Measurements from ENCODE around the gene PTPRU. TPM values are rescaled to one million over a fixed set of nuclear protein-coding genes. Genes with fewer than 3 reads are reported as not detected.
"Not testable (repeated sequence)": the region's sequence is repeated elsewhere in the genome, so short reads cannot be mapped to it uniquely, and the experiment has no call there.

The PTPRU gene
- polyA plus RNA-seq, 1 of the 3 experiments (the other 2 are of a cell fraction) = 3.5 TPM

DNA sequence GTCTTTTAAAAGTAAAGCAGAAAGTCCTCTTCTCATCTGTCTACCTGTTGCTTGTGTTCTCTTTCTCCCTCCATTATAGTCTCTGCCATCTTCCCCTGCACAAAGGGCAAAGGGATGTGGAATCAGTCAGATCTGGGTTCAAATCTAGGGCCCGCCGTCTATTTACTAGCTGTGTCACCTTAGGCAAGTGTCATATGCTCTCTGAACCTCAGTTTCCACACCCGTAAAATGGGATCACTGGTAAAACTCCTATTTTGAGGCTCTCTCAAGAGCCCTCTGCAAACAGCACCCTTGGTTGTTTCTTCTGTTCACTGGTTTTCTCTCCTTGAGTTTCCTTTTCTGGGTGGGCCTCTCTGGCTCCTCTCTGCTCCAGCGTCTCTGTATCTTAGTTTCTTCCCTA is 2.6 kb upstream of the PTPRU start (continued):
- TF ChIP-seq FOSL2 (IDR thresholded peaks at IDR 0.05; ENCODE audit: borderline replicate concordance, low read depth) = no peak

DNA sequence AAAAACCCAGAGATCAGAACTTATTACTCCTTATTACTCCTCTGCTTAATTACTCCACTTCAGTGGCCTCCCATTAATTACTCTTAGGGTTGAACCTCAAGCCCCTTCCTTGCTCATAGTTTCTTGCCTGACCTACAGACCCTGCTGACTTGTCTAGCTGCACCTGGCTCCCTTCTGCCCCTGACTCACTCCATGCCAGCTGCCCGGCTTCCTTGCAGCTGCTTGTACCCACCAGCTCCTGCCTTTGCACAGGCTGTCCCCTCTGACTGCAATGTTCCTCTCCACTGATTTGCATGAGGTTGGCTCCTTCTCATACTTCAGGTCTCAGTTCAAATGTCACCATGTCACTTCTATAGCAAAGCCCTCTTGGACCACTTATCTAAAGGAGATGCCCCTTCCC is 1.9 kb upstream of the PTPRU start:
- H3K27me3 ChIP-seq (ENCODE audit: insufficient read depth) = peaks cover 6% of the 10 kb centered on the region
- H3F3A ChIP-seq (replicated peaks; ENCODE audit: insufficient read depth) = no peaks in the 10 kb centered on the region
- H3K4me3 ChIP-seq (ENCODE audit: low read depth in 2 of 2, low read length in 1 of 2) = no peak overlapping the region
- no peaks in the 10 kb centered on the region for H3K36me3 ChIP-seq (replicated peaks in 1 of 2; ENCODE audit: control insufficient read depth in 1 of 2, insufficient read depth in 2 of 2, low read length in 1 of 2)
- no peak overlapping the region for H2AFZ ChIP-seq (ENCODE audit: low read depth)
- CTCF ChIA-PET = interaction anchor here (0.8 to 3.5 kb wide), 8 partner anchors 32 to 1473 kb away, joined by 3 to 20 read pairs (median 3); no protein-coding TSS in a partner anchor
- POLR2A ChIA-PET = no interaction called here
- H3K4me2 ChIP-seq = no peak overlapping the region
- 60% methylated on average over 1 of the region's 1 CpG for WGBS (ENCODE audit: low lambda C conversion rate)
- no peaks in the 10 kb centered on the region for H4K20me1 ChIP-seq (ENCODE audit: insufficient read depth)
- H3K9me3 ChIP-seq = no peaks in the 10 kb centered on the region
- TF ChIP-seq SIN3A (IDR thresholded peaks at IDR 0.05; ENCODE audit: borderline replicate concordance, low read depth, low read length) (no peak), TEAD4 (IDR thresholded peaks at IDR 0.05; ENCODE audit: borderline replicate concordance, insufficient read depth) (no peak), NRF1 (IDR thresholded peaks at IDR 0.05; ENCODE audit: low read depth, low read length) (no peak), RAD21 (IDR thresholded peaks at IDR 0.05; ENCODE audit: low read length) (no peak), SMC3 (IDR thresholded peaks at IDR 0.05; ENCODE audit: low read depth, low read length) (no peak), ELF1 (IDR thresholded peaks at IDR 0.05) (no peak)
- TF ChIP-seq, protein P1, sequence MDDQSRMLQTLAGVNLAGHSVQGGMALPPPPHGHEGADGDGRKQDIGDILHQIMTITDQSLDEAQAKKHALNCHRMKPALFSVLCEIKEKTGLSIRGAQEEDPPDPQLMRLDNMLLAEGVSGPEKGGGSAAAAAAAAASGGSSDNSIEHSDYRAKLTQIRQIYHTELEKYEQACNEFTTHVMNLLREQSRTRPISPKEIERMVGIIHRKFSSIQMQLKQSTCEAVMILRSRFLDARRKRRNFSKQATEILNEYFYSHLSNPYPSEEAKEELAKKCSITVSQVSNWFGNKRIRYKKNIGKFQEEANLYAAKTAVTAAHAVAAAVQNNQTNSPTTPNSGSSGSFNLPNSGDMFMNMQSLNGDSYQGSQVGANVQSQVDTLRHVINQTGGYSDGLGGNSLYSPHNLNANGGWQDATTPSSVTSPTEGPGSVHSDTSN (IDR thresholded peaks at IDR 0.05) = no peak
- TF ChIP-seq, protein P2, sequence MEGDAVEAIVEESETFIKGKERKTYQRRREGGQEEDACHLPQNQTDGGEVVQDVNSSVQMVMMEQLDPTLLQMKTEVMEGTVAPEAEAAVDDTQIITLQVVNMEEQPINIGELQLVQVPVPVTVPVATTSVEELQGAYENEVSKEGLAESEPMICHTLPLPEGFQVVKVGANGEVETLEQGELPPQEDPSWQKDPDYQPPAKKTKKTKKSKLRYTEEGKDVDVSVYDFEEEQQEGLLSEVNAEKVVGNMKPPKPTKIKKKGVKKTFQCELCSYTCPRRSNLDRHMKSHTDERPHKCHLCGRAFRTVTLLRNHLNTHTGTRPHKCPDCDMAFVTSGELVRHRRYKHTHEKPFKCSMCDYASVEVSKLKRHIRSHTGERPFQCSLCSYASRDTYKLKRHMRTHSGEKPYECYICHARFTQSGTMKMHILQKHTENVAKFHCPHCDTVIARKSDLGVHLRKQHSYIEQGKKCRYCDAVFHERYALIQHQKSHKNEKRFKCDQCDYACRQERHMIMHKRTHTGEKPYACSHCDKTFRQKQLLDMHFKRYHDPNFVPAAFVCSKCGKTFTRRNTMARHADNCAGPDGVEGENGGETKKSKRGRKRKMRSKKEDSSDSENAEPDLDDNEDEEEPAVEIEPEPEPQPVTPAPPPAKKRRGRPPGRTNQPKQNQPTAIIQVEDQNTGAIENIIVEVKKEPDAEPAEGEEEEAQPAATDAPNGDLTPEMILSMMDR (IDR thresholded peaks at IDR 0.05) = no peak
- peaks cover 12% of the 10 kb centered on the region for H3K79me2 ChIP-seq (ENCODE audit: insufficient read depth)
- no peak overlapping the region for H3K27ac ChIP-seq (ENCODE audit: low read depth in 2 of 2, low read length in 1 of 2)
- no peaks in the 10 kb centered on the region for H3K9me2 ChIP-seq
- no peak for DNase-seq
- H3K9ac ChIP-seq = no peak overlapping the region
- peaks cover 15 to 30% of the 10 kb centered on the region in 2 experiments for H3K4me1 ChIP-seq (ENCODE audit: control insufficient read depth in 1 of 2, insufficient read depth in 2 of 2, low read depth in 1 of 2, low read length in 1 of 2)

DNA sequence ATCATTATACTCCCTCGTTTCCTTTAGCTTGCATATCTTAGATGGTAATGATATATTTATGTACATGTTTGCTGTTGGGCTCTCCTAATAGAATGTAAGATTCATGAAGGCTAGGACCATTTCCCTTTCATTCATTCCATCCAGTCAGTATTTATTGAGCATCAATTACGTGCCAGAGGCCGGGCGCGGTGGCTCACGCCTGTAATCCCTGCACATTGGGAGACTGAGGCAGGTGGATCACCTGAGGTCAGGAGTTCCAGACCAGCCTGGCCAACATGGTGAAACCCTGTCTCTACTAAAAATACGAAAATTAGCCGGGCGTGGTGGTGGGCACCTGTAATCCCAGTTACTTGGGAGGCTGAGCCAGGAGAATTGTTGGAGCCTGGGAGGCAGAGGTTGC is 1.4 kb upstream of the PTPRU start:
- H3K4me3 ChIP-seq (ENCODE audit: low read depth in 2 of 2, low read length in 1 of 2); H3K79me2 ChIP-seq (ENCODE audit: insufficient read depth); H3K36me3 ChIP-seq (replicated peaks in 1 of 2; ENCODE audit: control insufficient read depth in 1 of 2, insufficient read depth in 2 of 2, low read length in 1 of 2); H3K9me2 ChIP-seq; H4K20me1 ChIP-seq (ENCODE audit: insufficient read depth); H3K27ac ChIP-seq (ENCODE audit: low read depth in 2 of 2, low read length in 1 of 2); H3K9me3 ChIP-seq; H3K9ac ChIP-seq; POLR2A ChIA-PET; H3K4me2 ChIP-seq; DNase-seq; H3F3A ChIP-seq (replicated peaks; ENCODE audit: insufficient read depth); H3K27me3 ChIP-seq (ENCODE audit: insufficient read depth); H2AFZ ChIP-seq (ENCODE audit: low read depth): not testable (repeated sequence)
- peaks cover 11 to 31% of the 10 kb centered on the region in 2 experiments for H3K4me1 ChIP-seq (ENCODE audit: control insufficient read depth in 1 of 2, insufficient read depth in 2 of 2, low read depth in 1 of 2, low read length in 1 of 2)
- WGBS (ENCODE audit: low lambda C conversion rate) = 80% methylated on average over 9 of the region's 9 CpGs
- CTCF ChIA-PET = interaction anchor here (1.0 to 3.5 kb wide), 6 partner anchors 468 to 1473 kb away, joined by 3 to 20 read pairs (median 4); no protein-coding TSS in a partner anchor

Measured in SK-N-SH (cell line).